GM15510 (cell line): ENCODE measurements around the gene PKDCC.

Experiments
- POLR2A ChIP-seq: IDR thresholded peaks from 3 replicates; pipeline ENCODE4 v1.6.1; 2011; ENCODE audit warnings: borderline replicate concordance; ENCODE audit not compliant: insufficient read length; ENCODE audit errors: extremely low read depth

PKDCC gene

DNA sequence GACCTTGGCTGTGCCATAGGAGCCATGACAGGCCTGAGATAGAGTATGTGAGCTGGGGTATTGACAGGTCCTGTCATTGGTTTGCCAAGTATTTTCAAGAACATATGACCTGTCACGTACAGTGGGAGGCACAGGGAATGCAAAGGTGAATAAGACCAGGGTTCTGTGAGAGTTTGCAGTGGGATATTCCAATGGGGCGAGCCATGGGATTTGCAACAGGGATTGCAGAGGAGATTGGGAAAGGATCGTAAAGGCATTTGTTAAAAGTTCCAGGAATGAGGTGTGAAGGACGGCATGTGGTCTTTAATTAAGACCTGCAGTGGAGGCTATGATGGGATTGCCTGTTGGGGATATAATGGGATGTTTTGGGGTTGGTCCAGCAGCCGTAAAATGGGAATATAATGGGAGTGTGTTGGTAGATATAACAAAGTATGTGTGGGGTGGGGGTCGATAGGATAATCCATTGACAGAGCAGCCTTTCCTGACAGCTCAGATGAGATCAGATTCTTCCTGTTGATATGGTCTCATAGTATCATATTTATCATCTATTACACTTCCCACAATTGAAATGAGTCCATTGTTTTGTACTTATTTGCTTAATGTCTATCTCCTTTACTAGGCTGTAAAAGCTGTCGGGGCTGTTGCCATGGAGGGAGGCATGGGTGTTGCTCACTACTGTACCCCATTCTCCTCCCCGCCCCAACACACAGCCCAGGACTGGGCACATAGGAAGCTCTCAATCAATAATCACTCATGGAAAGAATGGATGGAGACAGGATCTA, 38.1 kb downstream of the PKDCC start:
- no peak for TF ChIP-seq POLR2A

DNA sequence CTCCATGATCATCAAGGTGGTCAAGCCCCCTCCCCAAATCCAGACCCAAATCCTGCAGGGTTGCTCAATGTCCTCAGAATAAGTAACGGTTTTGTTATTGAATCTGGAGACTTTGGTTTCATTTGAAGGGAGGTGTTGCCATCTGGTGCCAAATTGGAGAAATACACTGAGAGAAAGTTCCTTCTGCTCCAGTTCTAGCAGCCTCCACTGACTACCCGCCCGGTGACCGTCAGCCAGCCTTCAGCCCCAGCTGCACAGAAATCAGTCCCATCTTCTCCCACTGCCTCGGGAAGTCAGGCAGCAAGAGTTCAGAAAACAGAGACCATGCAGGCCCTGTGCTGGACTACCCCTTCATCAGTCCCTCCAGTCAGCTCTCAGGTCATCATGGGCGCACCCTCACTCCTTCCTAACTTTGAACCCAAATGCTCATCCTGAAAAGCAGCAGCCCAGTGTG, 38.7 kb downstream of the PKDCC start:
- TF ChIP-seq POLR2A: no peak

DNA sequence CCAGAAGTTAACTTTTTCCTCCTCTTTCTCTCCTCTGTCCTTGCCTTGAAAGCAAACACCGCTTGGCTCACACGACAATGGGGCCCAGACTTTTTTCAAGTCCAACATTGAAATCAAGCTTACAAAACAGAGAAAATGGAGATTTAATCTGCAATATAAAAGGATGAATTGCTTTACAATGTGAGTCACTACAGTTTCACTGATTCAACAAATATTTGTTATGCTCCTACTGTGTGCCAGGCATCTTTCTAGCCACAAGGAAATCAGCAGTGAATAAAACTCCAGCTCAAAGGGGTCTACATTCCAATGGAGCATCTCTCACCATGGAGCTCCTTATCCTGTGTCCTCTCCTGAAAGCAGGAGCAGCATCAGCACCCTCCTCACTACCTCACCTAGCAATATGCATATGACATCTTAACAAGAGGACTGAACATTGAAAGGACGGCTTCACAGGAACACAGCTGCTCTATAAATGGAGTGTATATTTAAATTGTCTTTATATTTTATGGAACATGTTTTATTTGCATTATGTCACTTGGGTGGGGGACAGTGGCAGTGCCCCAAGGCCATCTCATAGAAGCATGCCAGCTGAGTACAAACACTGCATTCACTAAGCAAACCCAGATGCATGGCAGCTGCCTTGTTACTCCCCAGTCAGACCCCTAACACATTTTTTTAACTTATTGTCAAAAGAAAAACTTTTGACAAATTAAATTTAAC, 39.5 kb downstream of the PKDCC start:
- no peak for TF ChIP-seq POLR2A

DNA sequence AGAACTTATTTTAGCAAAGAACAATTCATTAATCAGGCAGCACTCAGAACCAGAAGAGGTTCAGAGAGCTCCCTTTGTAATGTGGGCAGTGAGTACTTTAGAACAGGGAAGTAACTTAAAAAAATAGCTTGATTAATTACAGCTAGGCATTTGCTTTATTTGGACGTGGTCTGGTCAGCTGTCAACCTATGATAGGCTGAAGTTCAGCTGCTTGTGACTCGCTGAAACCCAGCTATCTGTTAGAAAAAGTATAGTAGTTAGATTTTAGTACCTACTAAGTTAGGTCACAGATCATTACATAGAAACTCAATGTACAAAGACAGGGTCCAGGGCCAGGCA, 40.0 kb downstream of the PKDCC start:
- no peak for TF ChIP-seq POLR2A

DNA sequence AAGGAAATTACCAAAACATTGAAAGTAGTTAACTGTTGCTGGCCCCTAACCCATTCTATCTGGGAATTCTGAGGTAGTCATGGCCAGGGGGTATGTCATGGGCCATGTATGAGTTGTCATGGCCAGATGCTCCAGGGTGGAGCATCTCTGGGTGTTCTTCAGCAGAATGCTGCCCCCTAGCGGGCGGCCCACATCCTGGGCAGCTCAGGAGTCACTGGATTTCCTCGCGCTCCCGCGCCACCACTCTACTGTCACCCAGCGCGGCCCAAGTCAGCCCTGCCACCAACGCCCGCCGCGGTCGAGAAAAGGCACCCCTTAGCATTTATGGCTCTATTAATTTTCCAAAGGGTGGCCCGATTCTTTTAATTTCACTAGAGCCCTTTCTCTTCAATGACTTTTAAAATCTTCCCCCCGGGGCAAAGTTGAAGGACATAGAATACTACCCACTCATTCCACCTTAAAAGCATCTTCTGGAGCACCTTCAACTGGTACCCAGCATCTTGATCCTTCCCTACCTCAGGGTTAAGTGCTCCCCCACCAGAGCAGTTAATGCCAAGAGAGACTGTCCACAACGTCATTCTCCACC, 41.6 kb downstream of the PKDCC start:
- TF ChIP-seq POLR2A: no peak

DNA sequence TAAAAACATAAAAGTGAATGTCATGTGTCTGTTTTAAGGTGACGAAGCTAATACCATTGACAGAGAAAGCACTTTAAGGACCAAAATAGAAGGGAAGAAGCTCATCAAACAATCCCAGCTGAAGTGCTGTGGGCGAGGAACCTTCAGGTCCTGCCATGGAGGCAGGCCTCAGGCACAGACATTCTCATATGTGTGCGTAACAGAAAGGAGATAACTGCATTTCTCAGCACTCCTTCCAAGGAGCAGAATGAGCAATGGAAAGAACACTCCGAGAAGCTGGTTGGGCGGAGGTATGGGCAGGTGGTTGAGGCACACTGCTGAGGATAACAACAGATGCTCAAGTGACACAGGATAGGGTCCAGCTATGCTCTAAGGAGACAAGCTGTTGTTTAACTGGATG, 42.4 kb downstream of the PKDCC start:
- TF ChIP-seq POLR2A: no peak

DNA sequence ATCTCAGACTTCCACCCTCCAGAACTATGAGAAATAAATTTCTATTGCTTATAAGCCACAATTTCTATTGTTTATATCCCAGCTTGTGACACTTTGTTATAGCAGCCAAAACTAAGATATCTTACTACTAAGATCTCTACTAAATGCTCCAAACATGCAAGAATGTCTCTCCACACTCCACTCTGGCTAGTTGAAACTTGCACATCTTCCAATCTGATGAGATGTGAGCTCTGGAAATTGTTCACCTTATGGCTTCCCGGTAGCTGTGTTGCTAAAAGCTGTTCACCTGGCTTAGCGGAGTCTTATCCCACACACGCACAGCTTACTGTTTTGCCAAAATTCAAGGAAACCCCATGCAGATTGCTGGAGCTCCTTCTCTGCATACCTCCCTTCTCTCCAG, 43.9 kb downstream of the PKDCC start:
- TF ChIP-seq POLR2A: no peak

DNA sequence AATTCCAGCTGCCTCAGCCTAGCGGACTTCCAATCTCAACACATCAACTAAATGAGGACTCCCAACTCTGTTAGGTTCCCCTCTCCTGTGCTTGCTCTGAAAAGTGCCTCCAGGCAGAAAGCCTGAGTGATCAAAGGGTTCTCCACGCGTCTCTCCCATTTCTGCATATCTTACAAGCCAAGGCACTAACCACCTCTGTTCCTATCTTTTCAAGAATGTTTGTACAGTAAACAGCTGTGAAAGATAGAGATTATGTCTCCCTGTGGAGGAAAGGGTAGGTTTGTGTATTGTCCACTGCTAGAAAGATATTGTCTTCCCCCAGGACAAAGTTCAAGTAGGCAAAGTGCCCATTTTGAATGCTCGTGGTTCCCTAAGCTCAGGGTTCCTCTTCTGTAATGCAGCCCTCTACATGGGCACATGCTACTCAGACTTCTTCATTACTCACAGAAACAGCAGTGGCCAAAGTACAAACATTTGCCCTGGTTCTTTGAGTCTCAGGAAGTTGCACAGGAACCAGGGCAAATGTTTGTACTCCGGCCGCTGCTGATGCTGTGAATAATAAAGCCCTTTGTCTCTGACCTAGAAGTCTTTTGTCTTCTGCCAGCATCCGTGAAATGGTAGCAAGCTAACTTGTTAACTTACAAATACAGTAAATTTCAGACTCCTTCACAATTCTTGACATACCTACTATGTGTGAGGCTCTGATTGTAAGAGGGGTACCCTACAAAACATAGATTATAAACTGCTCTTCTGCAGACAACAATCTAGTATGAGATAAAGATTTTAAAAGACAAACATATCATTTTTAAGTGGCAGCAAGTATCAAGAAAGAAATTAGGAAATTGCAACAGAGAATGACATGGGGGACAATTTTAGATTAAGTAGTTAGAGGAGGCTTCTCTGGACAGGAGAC, 44.5 kb downstream of the PKDCC start:
- TF ChIP-seq POLR2A: no peak

DNA sequence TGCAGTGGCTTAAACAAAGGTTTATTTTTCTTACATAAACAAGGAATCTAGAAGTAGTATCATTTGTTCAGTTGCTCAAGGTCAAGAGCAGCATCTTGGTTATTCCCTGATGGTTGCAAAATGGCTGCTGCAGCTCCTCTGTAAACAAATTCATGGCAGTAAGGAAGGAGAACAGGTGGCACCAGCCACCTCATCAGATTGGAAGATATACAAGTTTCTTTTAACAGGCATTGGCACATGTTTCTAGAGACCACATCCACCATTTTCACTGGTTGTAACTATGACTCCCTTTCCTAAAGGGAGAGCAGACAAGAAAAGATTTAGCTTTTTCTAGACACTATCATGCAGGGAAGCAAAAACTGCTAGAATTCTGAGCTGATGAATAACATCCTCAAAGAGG, 46.3 kb downstream of the PKDCC start:
- no peak for TF ChIP-seq POLR2A

DNA sequence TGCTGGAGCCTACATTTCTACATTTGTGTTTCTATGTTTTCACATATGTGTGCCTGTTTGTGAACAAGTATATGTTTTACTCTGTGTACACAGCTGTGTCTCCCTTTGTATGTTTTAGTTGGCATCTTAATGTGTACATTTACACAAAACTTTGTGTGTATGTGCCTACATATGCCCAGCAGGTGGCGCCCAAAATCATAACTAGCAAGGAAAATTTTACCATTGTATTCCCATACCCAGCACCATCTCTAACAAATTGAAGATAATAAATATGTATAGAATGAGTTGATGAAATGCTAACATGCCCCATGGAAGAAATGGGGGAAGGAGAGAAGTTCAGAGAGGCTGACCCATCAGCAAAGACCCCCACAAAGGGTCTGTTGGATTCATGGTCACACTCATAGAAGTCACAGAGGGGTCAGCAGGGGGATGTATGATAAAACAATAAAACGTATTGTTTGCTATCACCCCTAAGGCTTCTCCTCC, 48.1 kb downstream of the PKDCC start:
- TF ChIP-seq POLR2A: no peak

DNA sequence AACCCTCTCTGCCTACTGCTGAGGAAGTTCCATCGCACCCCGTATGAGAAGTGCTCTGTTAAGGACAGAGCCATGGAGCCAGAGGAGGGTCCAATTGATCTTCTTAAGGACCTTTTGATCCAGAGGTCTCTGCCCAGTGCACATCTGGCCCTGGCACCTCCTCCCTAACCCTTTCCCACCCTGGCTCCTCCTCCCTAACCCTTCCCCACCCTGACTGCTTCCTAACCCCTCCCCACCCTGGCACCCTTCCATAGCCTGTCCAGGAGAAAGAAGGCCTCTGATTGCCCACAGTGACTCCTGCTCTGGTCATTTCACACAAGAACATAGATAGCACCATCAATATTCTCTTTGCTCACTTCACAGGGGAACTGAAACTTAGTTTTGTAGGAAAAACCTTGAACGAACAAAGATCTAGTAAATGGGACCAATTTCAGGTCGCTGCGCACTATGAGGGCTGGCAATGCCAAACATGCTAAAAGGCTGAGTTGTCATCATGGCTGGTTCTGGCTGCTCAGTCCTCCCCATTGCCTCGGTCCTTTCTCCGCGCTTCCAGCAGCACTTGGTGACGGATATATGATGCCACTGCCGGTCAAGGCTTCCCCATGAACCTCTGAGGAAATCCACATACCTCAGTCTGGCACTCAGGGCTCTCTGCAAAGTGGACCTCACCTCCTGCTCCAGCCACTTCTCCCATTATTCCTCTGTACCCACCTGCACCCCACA, 49.2 kb downstream of the PKDCC start:
- TF ChIP-seq POLR2A: no peak

DNA sequence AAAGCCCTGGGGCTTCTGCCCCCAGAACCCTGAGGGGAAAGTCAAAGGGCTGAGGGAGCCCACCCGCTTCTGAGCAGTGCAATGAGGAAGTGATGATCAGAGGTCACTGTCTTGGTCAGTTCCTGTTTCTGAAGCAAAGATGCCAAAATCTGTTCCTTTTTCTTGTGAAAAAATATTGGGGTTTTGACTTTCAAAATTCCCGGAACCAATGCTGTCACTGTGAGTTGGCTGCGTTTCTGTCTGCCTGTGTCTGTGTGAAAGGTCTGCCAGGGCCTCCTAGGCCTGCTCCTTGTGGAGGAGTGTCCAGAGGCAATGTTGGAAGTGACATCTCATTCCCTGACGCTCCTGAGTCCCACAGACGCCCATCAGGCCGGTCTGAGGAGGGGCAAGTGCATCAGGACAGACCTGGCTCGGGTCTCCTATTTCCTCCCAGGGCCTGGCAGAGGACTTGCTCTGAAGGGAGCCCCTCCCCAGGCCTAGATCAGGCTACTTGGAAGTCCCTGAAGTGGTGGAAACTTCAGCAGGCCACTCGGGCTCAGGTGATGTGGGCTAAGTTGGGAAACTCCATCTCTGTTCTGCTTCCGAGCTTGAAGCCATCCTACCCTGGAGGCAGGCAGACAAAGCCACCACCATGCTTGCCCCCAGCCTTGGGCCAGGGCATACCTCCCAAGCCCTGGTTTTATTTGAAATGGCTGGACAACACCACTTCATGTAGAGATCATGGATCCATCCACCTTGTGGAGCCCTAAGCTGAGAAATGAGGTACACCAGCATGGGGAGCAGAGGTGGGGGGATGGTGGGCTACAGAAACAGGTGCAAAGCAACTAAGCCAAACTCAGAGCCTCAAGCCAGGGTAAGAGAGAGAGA, 51.0 kb downstream of the PKDCC start:
- TF ChIP-seq POLR2A: no peak
